Measurements from ENCODE around the gene MACROD2.

MACROD2 gene

DNA sequence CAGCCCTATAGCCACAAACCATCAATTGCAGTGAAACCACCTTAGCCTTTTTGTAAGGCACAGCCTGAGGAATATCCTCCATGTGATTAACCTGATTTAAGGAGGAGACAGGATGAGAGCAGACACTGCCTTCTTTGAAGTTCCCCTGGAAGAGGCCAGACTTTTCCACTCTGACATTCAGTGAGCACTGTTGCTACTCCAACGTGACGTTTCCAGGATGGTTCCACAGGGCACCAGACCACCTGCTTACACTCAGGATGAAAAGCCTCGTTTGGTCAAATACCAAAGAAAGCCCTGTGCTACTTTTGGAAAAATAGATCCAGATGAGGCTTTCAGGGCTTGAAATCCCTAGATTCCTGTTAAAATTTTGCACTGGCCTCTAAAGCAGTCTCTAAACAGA, 1444.2 kb downstream of the MACROD2 start:
- no peak for DNase-seq

DNA sequence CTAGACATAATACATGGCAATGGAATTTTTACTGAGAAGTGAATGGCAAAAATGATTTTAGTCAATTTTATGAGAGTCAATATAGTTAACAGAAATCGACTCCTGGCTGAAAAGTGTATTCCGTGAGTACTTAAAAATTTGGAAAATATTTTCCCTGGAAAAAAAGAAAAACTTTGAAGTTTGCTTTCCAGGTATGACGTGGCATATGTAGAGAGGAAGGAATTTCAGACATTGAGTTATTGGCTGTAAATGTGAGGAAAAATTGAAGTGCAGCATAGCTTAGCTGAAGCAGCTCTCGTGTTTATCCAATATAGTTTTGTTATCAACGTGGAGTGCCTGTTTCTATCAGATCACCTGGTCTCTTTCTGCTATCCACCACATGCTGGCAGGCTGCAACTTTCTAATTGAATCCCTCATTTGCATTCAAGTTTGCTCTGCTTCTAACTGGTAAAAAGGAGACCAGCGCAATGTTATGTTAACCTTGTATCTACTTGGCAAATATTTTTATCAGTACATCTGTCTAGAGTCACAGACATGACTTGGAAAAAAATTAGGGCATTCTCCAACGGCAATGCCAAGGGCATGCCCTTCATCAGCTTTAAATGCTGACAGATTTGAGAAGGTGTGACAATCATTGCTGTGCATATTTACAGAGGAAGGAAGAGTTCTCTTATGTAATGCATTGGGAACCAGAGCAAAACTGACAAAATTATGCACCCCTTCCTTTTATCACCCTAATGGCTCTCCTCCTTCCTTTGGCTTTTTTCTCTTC, 1444.9 kb downstream of the MACROD2 start:
- DNase-seq = no peak

DNA sequence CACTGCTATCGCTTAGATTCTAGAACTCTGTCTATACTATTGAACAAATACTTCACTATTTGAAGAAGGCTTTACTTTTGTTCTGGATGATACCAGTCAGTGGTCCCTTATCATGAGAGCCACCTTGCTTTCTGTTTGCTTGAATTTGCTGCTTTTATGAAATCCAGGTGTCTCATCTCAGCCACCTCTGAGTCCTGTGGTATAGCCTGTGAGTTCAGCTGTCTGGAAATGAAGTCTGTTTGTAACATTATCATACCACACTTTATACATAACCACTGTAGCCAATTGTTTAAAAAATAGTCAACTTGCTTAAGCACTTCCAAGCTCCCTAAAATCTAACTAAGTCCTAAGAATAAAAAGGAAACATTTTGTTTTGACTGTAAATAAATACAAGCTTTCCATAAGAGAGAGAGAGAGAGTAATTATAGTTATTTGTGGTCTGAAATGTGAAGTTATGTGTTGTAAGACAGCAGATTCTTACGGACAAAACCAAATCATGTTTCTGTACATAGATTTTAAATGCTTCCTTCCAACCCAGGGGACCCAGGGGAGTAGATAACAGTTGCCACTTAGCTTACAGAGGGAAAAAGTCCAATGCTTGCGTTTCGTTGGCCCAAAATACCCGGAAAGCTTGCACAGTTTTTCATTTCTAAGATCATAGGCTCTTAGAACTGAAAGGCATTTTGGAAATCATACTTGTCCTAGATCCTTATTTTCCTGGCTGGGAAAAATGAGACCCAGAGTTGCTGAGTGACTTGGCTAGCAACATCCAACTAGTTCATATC, 1449.9 kb downstream of the MACROD2 start:
- DNase-seq = no peak

DNA sequence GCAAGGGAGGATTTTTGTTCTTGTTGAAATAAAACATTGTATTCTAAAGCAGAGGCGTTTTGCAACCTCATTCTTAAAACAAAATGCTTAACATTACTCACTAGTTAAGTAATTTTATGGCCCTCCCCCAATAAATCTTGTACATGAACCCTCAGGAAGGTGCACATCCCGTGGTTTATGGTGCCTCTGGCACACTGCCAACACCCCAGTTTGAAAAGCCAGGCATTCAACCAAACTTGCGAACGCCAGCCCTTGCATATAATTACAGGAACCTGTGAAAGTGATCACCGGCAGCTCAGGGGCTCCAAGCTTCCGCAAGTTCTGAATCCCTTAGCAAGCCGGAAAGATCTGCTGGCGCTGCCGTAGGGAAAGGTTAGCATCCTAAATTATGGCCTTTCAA, 1451.1 kb downstream of the MACROD2 start:
- DNase-seq = no peak

DNA sequence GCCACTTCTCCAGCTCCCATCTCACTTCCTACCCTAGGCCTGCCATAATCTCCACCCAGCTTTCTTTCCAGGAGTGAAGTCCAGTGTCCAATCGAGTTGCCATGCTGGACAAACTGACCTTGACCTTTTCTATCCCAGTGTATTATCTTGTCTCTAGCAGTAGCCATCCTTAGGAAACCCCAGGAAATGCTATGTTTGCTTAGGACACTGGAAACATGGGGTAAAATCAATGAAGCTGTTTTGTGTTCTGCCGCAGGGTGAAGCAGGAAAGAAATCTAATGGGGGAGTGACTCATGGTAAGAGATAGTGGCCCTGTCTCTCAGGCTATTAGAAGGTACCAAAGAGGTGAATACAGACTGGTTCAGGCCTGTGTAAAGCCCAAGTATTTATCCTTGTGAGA, 1452.2 kb downstream of the MACROD2 start:
- no peak for DNase-seq

DNA sequence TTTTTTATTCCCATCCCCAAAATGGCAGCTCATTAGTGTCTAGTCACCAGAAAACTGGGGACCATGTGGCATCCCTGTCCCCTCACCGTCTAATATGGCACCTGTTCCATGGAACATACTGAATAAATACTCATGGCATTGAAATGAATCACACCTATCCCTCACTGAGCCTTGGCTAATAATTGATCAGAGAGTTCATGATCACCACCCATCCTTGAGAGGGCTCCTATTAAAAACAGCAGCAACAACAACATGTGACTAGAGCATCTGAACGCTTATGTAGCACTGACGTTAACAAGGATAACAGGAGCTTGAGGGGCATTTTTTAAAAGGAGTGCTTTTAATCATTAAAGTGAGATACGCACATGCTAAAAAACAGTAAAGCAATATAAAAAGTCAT, 1453.7 kb downstream of the MACROD2 start:
- no peak for DNase-seq

DNA sequence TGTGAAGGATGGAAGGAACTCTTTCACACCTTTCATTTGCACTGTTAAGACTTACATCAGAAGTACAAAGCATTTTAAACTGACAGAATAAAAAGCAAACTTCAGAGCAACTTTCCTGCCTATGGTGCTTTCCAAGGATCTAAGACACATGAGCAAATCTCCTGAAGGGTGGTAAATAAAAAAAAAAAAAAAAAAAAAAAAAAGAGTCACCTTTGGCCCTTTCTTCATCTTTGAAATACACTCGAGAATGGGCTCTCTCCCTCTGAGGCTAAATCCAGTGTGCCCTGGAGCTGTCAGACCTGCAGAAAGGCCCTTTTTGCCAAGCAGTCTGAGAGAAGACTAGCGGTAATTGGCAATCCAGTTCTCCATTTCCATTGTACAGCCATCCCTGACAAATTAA, 1455.9 kb downstream of the MACROD2 start:
- no peak for DNase-seq

DNA sequence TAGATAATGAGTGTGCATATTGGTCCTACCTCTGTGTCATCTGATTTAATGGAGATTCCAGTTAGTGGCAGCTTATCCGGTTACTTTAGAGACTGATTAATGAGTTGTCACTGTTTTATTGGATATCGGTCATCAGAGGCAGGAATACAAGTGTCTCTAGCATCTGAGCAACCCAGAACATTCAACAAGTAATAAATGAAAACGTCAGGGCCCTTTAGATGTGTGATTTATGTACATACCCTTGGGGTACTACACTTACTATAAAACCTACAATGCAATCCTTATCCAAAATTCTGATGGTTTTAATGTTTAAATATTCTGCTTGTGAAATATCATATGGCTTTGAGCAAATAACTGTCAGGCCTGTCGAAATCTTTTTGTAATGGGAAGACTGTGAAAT, 1460.0 kb downstream of the MACROD2 start:
- DNase-seq = no peak

DNA sequence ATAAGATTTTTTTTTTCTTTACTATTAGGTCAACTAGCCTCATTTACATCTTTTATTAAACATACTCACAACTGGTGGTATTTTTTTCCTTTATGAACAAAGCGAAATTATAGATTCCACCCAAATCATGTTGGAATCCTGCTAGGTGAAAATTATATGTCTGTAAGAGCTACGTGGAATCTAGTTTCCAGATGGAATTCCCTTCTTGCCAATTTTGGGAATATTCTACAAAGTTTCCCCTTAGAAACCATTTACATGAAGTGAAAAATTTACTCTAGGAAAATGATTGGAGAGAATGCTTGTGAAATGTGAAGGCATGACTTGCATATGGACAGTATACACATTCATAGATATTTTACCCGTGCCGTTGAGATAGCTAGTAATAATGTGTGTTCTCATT, 1466.6 kb downstream of the MACROD2 start:
- no peak for DNase-seq

DNA sequence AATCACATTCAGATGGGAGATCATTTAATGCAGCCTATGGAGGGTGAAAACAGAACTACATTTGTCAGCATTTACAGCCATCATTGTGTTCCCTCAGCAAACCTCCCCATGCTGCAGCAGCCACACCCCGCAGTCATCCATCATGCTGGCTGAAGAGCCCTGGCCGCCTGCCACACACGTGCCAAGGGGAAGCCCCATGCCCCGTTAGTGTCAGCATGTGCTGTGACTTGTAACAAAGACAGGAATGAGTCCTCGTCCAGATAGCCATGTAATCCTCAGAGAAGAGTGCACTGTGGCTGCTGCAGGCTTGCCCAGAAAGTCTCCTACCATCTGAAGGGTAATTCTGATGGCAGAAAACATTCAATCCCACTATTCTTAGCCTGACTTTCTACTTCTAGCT, 1480.2 kb downstream of the MACROD2 start:
- DNase-seq = no peak

DNA sequence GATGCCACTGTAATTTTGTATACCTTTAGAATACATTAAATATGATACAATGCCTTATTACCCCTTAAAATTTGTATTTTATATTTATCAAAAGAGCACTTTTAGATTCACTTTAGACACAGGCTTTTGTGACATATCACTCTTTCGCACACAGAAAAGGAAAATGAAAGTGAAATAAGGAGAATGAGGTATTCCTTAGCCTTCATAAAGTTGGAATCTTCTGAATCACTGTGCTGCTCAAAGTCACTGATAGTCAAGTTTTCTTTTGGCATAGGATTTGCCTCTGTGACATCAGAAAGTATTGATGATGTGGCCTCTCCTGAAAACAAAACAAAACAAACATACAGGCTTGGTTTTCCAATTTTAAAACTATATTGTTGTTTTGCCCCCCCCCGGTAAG, 1480.9 kb downstream of the MACROD2 start:
- no peak for DNase-seq

DNA sequence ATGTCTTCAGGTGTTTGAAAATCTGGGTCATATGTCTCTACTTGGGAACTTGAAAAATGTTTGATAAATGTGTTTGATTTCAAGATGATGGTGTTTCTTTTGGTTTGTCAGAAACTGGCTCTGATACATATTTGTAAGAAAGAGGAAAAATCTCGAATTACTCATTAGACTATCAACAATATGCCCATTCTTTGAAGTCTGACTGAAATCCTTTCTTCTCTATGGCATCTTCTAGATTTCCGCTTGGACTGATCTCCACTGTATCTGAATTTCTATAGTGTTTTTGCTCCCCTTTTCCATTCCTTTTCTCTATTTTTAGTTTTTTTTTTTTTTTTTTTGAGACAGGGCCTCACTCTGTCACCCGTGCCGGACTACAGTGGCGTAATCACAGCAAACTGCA, 1481.5 kb downstream of the MACROD2 start:
- no peak for DNase-seq

DNA sequence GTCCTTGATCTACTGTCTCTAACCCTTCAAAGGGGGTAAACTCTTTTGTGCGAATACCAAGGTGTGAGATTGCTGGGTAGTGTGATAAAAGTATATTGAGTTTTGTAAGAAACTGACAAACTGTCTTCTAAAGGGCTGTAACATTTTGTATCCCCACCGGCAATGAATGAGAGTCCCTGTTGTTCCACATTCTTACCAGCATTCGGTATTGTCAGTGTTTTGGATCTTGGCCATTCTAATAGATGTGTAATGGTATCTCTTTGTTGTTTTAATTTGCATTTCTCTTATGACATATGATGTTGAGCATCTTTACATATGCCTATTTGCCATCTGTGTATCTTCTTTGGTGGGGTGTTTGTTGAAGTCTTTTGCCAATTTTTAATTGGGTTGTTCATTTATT, 1487.2 kb downstream of the MACROD2 start:
- DNase-seq = no peak

DNA sequence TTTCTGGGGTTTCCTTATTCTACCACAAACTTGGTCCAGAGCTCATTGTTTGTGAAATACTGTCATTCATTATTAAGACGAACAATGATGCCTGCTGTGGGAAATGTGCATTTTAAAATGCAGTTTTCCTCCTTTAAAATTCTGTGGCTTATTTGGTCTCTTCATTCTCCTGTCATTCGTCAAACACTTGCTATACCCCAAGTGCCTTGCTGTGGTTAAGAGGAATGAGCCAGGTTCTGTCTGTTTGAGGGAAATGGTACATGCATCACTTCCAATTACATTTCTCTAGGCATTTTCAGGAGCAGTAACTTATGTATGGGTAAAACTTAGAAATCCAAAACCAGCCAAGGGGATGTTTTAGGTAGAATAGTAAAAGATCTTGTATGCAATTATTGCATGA, 1490.2 kb downstream of the MACROD2 start:
- no peak for DNase-seq

DNA sequence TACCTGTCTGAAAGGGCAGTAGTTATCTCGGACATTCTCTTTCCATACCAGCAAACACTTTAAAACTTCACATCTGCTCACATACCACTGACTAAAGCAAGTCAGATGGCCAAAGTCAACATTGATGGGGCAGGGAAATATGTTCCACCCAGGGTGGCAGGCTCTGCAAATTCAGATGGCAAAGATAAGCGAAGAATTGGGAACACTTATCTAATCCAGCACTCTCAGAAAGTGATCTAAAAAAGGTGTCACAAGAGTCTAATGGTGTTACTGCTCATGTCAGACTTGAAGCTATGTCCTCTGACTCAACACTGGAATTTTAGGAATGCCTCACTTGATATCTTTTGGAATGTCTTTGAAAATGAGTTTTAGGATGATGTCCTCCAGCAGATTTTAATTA, 1491.7 kb downstream of the MACROD2 start:
- DNase-seq = no peak

DNA sequence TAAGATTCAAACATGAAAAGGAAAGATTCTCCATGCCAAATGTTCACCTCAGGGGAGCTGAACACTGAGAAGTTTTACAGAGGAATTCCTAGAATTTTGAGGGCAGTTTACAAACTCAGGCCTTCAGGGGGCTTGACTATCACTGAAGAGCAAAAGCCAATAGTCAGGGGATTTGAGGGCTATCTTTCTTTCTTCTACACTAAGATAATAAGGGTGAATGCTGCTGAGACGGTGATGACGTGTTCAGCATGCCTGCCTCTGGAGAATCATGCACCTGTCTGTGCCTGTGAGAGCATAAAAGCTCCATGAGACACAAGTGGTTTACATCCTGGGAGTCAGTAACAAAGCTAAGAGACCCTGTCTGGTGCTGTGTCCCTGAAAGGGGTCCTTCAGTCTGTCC, 1492.4 kb downstream of the MACROD2 start:
- no peak for DNase-seq

DNA sequence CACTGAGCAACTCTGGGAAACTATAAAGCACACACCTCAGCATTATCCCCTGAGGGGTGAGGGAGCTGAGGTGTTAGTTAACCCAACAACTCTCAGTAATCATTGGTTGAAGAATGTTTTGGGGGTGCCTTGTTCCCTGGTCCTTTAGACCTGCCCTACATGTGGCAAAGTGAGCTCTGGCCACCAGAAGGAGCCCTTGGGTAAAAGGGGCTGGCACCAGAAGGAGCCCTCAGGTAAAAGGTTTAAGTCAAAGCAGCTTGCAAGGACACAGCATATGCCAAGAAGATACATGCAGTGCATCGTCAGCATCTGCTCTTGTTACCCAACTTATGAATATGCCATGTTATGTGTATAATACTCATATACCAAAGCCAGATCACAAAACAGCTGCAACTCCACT, 1496.3 kb downstream of the MACROD2 start:
- no peak for DNase-seq

DNA sequence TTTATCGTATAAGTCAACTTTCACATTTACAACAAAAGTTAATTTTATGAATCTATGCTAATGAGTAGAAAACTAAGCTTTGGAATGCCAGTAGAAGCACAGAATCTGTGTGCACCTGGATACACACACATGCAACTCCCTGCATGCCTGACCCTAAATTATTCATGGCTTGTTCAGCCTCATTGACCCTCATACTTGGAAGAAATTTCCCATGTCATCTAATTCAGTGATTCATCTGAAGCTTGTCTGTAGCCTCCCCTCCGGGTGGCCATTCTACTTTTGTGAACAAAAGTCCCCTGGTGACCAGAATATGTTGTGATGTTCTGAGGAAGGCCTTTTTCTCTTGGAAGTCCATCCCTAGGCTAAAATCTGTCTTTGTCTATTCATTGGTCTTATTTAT, 1499.5 kb downstream of the MACROD2 start:
- DNase-seq = no peak

DNA sequence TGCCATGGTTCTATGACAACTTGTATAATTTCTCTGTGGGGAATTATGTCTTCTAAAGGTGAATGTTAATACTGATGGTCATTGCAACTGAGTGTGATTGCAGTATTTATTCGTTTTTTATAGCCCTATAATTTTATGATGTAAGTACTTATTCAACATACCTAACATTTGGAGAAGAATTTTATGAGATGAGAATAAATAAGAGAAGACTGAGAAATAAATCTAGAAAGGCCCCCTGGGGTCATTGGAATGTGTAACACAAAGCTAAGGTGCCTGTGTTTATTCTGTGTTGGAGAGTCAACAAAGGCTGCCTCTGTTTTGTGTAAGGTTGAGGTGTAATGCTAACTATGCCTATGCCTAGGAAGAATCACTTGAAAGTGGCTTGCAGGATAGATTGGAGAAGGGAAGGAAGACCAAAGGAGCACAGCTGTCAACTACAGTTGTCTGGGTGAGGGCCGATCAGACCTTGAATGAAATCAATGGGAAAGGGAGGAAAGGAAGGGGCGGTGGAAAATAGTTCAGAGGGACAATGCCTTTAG, 1501.3 kb downstream of the MACROD2 start:
- no peak for DNase-seq

DNA sequence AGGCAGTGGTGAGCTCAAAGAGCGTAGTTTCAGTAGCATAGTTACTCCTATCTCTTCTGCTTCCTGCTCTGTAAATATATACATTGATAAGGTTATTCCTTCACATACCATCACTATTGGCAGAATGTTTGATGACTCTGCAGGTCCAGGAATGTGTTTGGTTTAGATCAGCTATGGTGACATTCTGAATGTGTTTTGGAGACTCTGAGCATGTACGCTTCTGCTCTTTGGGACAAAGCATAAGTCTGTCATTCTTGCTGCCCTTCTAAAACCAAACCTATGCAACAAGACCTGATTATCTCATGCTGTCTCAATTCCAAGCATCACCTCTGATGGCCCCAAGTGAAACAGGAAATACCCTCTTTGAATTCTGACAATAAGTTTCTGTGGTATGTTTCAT, 1503.6 kb downstream of the MACROD2 start:
- no peak for DNase-seq

DNA sequence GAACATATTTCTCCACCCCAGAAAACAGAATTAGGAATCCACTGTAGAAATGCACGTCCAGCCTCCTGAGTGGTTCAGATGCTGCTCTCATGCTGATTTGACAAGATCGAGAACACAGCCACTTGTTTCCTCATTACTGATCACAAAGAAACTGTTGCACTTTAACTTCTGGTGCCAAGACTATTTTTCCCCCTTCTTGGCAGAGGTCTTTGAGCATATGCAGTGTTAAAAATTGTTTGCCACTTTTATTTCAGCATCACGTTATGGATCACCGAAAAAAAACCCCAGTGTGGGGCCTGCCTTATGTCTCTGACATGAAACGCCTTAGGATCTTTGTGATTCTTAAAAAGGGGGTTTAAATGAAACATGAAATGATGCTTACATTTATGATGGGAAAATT, 1511.0 kb downstream of the MACROD2 start:
- DNase-seq = no peak

DNA sequence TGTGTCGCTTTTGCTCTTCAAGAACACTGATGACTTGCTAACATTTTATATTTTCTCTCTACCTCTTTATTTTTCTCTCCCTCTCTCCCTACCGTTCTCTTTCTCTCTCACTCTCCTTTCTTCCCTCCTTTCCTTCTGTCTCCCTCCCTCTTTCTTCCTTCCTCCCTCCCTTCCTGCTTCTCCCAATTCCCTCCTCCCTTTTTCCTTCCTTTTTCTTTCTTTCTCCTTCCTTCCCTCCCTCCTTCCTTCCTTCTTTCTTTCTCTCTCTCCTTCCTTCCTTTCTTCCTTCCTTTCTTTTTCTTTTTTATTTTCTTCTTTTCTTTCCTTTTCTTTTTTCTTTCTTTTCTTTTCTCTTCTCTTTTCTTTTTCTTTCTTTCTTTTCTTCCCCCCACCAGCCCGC, 1511.8 kb downstream of the MACROD2 start:
- DNase-seq = no peak

DNA sequence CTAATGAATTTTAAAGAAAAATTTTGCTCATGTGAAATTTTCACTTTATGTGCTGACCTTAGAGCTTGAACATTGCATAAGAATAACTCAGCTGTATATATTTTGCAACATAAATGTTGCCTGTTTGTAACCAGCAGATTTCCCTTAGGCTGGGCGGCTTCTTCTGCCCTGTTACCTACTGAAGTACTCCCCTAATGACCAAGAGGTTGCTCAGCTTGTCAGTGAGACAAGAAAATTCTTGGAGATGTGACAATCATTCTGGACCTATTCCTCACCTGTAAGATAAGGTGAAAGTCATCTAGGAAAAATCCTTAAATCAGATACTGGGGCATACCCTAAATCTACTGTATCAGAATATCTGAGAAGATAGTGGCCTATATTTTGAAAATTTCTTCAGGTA, 1516.2 kb downstream of the MACROD2 start:
- no peak for DNase-seq

DNA sequence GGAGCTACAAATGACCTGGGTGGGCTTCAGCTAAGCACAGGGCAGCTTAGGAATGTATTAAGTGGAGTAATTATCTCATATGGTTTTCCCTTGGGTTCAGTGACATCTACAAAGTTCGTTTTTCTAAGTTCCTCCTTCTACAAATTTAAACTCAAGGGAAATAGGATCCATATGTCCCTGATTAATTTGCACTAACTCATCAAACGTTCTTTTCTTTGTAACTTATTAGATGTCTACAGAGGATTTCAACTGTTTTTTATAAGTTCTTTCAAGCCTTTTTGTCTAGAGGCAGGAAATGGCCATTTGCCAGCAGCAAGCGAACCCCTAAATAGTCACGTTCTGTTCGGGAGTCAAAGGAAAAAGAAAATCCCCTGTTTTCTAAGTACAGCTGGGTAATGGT, 1517.6 kb downstream of the MACROD2 start:
- DNase-seq = no peak

All from NCI-H2107 (cell line).